IMR-90 (cell line): Measurements from ENCODE around the gene TXNDC11. TPM values are rescaled to one million over a fixed set of nuclear protein-coding genes. Genes with fewer than 3 reads are reported as not detected.
A peak's percentile ranks its signal among the peaks of the same experiment; 100 is the strongest.

ENCODE experiments used
- ATAC-seq: fragments of 200-7000 bp; cut with Tn5 transposase; 2 replicates; pipeline ENCODE4 v1.9.1; 2020; ENCODE audit warnings: low read depth, mild to moderate bottlenecking, moderate library complexity
- BruUV-seq: library from RNA; stranded (reverse); fragments of 400-500 nt; replicated peaks from 2 replicates; lab custom pipeline; 2021; lab: Mats Ljungman, UMichigan
- CTCF ChIA-PET: fragments of 300-600 bp; formaldehyde crosslinking; extraction: SDS; loops from one replicate; lab custom pipeline; 2021; ENCODE audit warnings: antibody characterized with exemption; lab: Yijun Ruan, JAX
- POLR2A ChIA-PET: fragments of 300-600 bp; sonication (Branson Sonifier 250); formaldehyde crosslinking; loops from one replicate; lab custom pipeline; 2022; ENCODE audit warnings: antibody characterized with exemption; ENCODE audit not compliant: unreplicated experiment; lab: Charles Lee
- DNase-seq: peaks from one replicate; pipeline ENCODE4 v3.0.0; 2013
- H2AFZ ChIP-seq: replicated peaks from 2 replicates; pipeline ENCODE3; 2013; ENCODE audit warnings: low read length, mild to moderate bottlenecking; ENCODE audit not compliant: poor library complexity
- H2AK5ac ChIP-seq: 2 replicates; pipeline ENCODE4 v1.6.1; 2013; ENCODE audit warnings: low read depth, low read length, inconsistent platforms
- H2AK9ac ChIP-seq: replicated peaks from 2 replicates; pipeline ENCODE3; 2013; ENCODE audit warnings: mild to moderate bottlenecking, low read depth, low read length, moderate library complexity; ENCODE audit not compliant: poor library complexity
- H2BK120ac ChIP-seq: 2 replicates; pipeline ENCODE4 v1.6.1; 2013; ENCODE audit warnings: low read depth, low read length, inconsistent platforms
- H2BK15ac ChIP-seq: 3 replicates; pipeline ENCODE4 v1.6.1; 2013; ENCODE audit warnings: low read depth, low read length, inconsistent platforms
- H2BK20ac ChIP-seq: 2 replicates; pipeline ENCODE4 v1.6.1; 2013; ENCODE audit warnings: low read depth, mild to moderate bottlenecking, inconsistent platforms, low read length, moderate library complexity
- H2BK5ac ChIP-seq: 2 replicates; pipeline ENCODE4 v1.6.1; 2013; ENCODE audit warnings: mild to moderate bottlenecking, low read depth, low read length, inconsistent platforms; ENCODE audit not compliant: poor library complexity, severe bottlenecking
- H3K14ac ChIP-seq: replicated peaks from 2 replicates; pipeline ENCODE4 v1.6.1; 2013; ENCODE audit warnings: low read depth, low read length, inconsistent platforms
- H3K18ac ChIP-seq: 2 replicates; pipeline ENCODE4 v1.6.1; 2013; ENCODE audit warnings: low read depth, low read length, control low read depth
- H3K23ac ChIP-seq: 2 replicates; pipeline ENCODE4 v1.6.1; 2013; ENCODE audit warnings: low read depth, low read length, inconsistent platforms
- H3K27ac ChIP-seq: 2 replicates; pipeline ENCODE4 v1.5.1; 2013; ENCODE audit warnings: mild to moderate bottlenecking, control low read depth, low read length; ENCODE audit not compliant: insufficient read depth
- H3K27me3 ChIP-seq: 2 replicates; pipeline ENCODE4 v1.6.1; 2013; ENCODE audit warnings: low read length; ENCODE audit not compliant: control insufficient read depth, insufficient read depth
- H3K36me3 ChIP-seq: 2 replicates; pipeline ENCODE4 v1.6.1; 2013; ENCODE audit warnings: low read length, mixed read lengths; ENCODE audit not compliant: control insufficient read depth, insufficient read depth
- H3K4ac ChIP-seq: 2 replicates; pipeline ENCODE4 v1.6.1; 2013; ENCODE audit warnings: low read depth, low read length, inconsistent platforms
- H3K4me1 ChIP-seq: 2 replicates; pipeline ENCODE4 v1.6.1; 2013; ENCODE audit warnings: low read length, mixed read lengths; ENCODE audit not compliant: control insufficient read depth, insufficient read depth
- H3K4me2 ChIP-seq: 2 replicates; pipeline ENCODE4 v1.6.1; 2013; ENCODE audit warnings: low read depth, mild to moderate bottlenecking, control low read depth, low read length, moderate library complexity
- H3K4me3 ChIP-seq: 2 replicates; pipeline ENCODE4 v1.5.1; 2013; ENCODE audit warnings: low read depth, mild to moderate bottlenecking, control low read depth, low read length, moderate library complexity; ENCODE audit not compliant: insufficient read depth
- H3K56ac ChIP-seq: 2 replicates; pipeline ENCODE4 v1.6.1; 2013; ENCODE audit warnings: low read length, inconsistent platforms; ENCODE audit not compliant: insufficient read depth; ENCODE audit errors: extremely low read depth
- H3K79me1 ChIP-seq, 2 experiments: 2 replicates each; pipeline ENCODE4 v1.6.1; 2013; ENCODE audit warnings: low read length in 2 of 2, inconsistent platforms in 1 of 2, low read depth in 1 of 2
- H3K9ac ChIP-seq: 2 replicates; pipeline ENCODE4 v1.6.1; 2013; ENCODE audit warnings: low read depth, low read length, control low read depth
- H3K9me1 ChIP-seq: 2 replicates; pipeline ENCODE4 v1.6.1; 2013; ENCODE audit warnings: low read length, inconsistent platforms; ENCODE audit not compliant: insufficient read depth
- H3K9me3 ChIP-seq: 2 replicates; pipeline ENCODE4 v1.6.1; 2013; ENCODE audit warnings: low read length; ENCODE audit not compliant: control insufficient read depth, insufficient read depth
- H4K20me1 ChIP-seq: 2 replicates; pipeline ENCODE4 v1.6.1; 2013; ENCODE audit warnings: low read length, inconsistent platforms; ENCODE audit not compliant: insufficient read depth
- H4K5ac ChIP-seq: 2 replicates; pipeline ENCODE4 v1.6.1; 2013; ENCODE audit warnings: mild to moderate bottlenecking, low read depth, low read length, control low read depth
- H4K8ac ChIP-seq, 2 experiments: 2 replicates each; pipeline ENCODE4 v1.6.1; 2013; ENCODE audit warnings: low read depth in 2 of 2, low read length in 2 of 2, control low read depth in 1 of 2, inconsistent platforms in 1 of 2
- H4K91ac ChIP-seq: 2 replicates; pipeline ENCODE4 v1.6.1; 2013; ENCODE audit warnings: low read depth, low read length, inconsistent platforms; ENCODE audit not compliant: insufficient read depth
- BHLHE40 ChIP-seq: fragments of 150-350 bp; IDR thresholded peaks from 2 replicates; pipeline ENCODE4 v1.6.1; 2016; ENCODE audit warnings: mild to moderate bottlenecking, low read depth, low read length
- CEBPB ChIP-seq: IDR thresholded peaks from 2 replicates; pipeline ENCODE4 v1.6.1; 2012; ENCODE audit warnings: low read depth, low read length, improper control_type of control experiment
- CHD1 ChIP-seq: IDR thresholded peaks from 2 replicates; pipeline ENCODE4 v1.6.1; 2012; ENCODE audit warnings: low read depth, low read length, improper control_type of control experiment
- MAFK ChIP-seq: IDR thresholded peaks from 2 replicates; pipeline ENCODE4 v1.6.1; 2012; ENCODE audit warnings: low read depth, low read length, improper control_type of control experiment
- MAZ ChIP-seq: IDR thresholded peaks from 2 replicates; pipeline ENCODE4 v1.6.1; 2012; ENCODE audit warnings: low read depth, mild to moderate bottlenecking, low read length, improper control_type of control experiment, moderate library complexity, borderline replicate concordance
- MXI1 ChIP-seq: IDR thresholded peaks from 2 replicates; pipeline ENCODE4 v1.6.1; 2012; ENCODE audit warnings: low read depth, mild to moderate bottlenecking, low read length, moderate library complexity, borderline replicate concordance
- NFE2L2 ChIP-seq: fragments of 150-350 bp; IDR thresholded peaks from 2 replicates; pipeline ENCODE4 v1.6.1; 2016; ENCODE audit warnings: low read depth, mild to moderate bottlenecking, low read length
- RAD21 ChIP-seq: IDR thresholded peaks from 2 replicates; pipeline ENCODE4 v1.6.1; 2012; ENCODE audit warnings: low read length, improper control_type of control experiment
- RCOR1 ChIP-seq: IDR thresholded peaks from 2 replicates; pipeline ENCODE4 v1.6.1; 2012; ENCODE audit warnings: mild to moderate bottlenecking, low read length, improper control_type of control experiment; ENCODE audit not compliant: insufficient replicate concordance
- RFX5 ChIP-seq: IDR thresholded peaks from 2 replicates; pipeline ENCODE4 v1.8.0; 2012; ENCODE audit warnings: low read depth, mild to moderate bottlenecking, low read length, moderate library complexity
- SMC3 ChIP-seq: fragments of 150-350 bp; IDR thresholded peaks from 2 replicates; pipeline ENCODE4 v1.6.1; 2016; ENCODE audit warnings: low read depth, mild to moderate bottlenecking, antibody characterized with exemption, low read length, moderate library complexity
- WGBS, 2 experiments: methylation state at CpG; one replicate each; pipeline versions ENCODE4 v1.1.5 to v1.1.7; 2013; ENCODE audit warnings: missing lambda C conversion rate in 2 of 2; ENCODE audit not compliant: insufficient read length in 1 of 2; ENCODE audit errors: extremely low coverage in 2 of 2; 5-methylcytosine and 5-hydroxymethylcytosine counted together
- dilution Hi-C: fragments of 300-500 bp; cut with HindIII; formaldehyde crosslinking; loops from one replicate; pipeline ENCODE4 v1.14.3; 2018; ENCODE audit warnings: low sequenced_read_pairs; ENCODE audit not compliant: unreplicated experiment
- in situ Hi-C: fragments of 300-500 bp; cut with MboI; formaldehyde crosslinking; loops from 3 replicates; pipeline ENCODE4 v1.14.3; 2019; ENCODE audit warnings: low sequenced_read_pairs, inconsistent platforms, mixed read lengths
- intact Hi-C: fragments of 100-400 bp; cut with micrococcal nuclease; formaldehyde crosslinking; loops from 2 replicates; pipeline ENCODE4 v1.10.0; 2022
- polyA plus RNA-seq, 3 experiments: library from polyadenylated mRNA; depleted of rRNA; stranded (reverse); fragments of >200 nt; gene quantifications; 2 replicates each; pipeline ENCODE4 v1.2.3, GENCODE V29; 2012; ENCODE audit warnings: low replicate concordance in 1 of 3
- total RNA-seq: library from RNA; depleted of rRNA; stranded (reverse); fragments of >200 nt; gene quantifications from 2 replicates; pipeline ENCODE4 v1.2.3, GENCODE V29; 2012
- TF ChIP-seq, protein P1 (sequence below): fragments of 150-350 bp; IDR thresholded peaks from 2 replicates; pipeline ENCODE4 v1.6.1; 2016; ENCODE audit warnings: low read depth, mild to moderate bottlenecking, low read length, moderate library complexity, borderline replicate concordance
- TF ChIP-seq, protein P2 (sequence below): conservative IDR thresholded peaks from 2 replicates; pipeline ENCODE4 v1.5.1; 2012; ENCODE audit warnings: mild to moderate bottlenecking, low read depth, low read length, improper control_type of control experiment

Gene TXNDC11
- total and polyA plus RNA-seq, 2 of the 4 experiments (the other 2 are of a cell fraction): 25.3 to 42.9 TPM

DNA sequence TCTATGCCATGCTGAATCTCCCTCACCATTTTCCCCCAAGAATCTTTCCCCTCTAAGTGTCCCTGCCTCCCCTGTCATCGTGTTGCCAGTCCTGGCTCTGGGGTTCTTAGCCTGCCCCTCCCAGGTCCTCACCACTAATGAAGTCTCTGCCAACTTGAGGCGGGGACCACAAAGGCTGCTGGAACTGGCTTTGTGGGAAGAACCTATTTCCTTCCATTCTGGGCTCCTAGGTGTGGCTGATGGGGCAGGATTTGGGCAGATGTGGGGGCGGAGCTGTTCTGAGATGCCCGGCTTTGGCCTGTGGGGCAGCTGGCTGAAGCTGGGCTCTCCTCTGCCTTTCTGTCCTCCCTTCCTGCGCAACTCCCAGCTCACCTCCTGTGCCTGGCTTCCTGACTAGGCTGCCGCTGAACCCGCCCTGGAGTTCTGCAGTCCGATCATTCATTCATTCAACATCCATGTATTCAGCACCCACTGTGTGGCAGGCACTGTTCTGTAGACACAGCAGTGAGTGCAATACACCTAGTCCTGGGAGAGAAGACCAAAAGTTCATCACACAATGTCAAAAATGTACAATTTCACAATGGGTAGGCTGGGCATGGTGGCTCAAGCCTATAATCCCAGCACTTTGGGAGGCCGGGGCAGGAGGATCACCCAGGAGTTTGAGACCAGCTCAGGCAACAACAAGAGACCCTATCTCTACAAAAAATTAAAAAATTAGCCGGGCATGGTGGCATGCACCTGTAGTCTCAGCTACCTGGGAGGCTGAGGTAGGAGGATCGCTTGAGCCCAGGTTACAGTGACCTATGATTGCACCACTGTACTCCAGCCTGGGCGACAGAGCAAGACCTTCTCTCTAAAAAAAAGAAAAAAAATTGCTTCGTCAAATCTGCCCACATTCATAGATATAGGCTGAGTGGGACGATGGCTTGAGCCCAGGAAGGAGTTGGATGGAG is 76.3 kb downstream of the TXNDC11 start (continued):
- TF ChIP-seq NFE2L2: no peak
- no peak for TF ChIP-seq BHLHE40

DNA sequence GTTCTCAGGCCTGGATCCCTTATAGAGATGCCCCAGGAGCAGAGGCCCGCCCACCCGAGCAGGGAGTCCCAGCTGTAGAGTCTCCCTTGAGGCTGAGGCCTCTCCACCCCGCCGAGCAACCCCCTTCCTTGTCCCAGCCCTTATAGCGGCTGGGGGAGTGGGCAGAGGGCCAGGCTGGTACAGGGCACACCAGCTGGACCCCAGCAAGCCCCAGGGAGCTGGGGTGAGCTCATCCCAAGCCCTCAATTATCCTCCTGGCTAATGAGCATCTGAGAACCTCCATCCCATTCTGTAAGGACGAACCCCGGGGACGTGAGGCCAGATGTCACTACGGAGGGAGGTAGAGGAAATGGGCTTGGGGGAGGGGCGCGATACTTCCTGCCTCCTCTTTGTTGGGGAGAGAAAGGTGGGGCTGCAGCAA is 77.6 kb downstream of the TXNDC11 start:
- H4K20me1 ChIP-seq: peaks cover 10% of the 10 kb centered on the region
- H2AFZ ChIP-seq: peak overlapping the region; percentile 71
- H3K4me3 ChIP-seq: no peak overlapping the region
- H3K18ac ChIP-seq: no peak overlapping the region
- H4K8ac ChIP-seq: no peak overlapping the region
- no peak overlapping the region for H3K27ac ChIP-seq
- intact Hi-C loops (no loop called here), dilution Hi-C loops (no loop called here), in situ Hi-C loops (no loop called here)
- ATAC-seq: no peak
- no TSS peak for BruUV-seq
- H3K9me3 ChIP-seq: no peaks in the 10 kb centered on the region
- H3K27me3 ChIP-seq: peaks cover 3% of the 10 kb centered on the region; the same call in 1 of the 2 replicates
- no peak overlapping the region for H3K4me2 ChIP-seq
- ChIA-PET CTCF (no interaction called here), POLR2A (interaction anchor here (0.5 kb wide), 1 partner anchor 47 kb away, joined by 3 read pairs; no protein-coding TSS in a partner anchor)
- no peak overlapping the region for H2BK20ac ChIP-seq
- H4K91ac ChIP-seq: no peak overlapping the region
- no peak overlapping the region for H2BK5ac ChIP-seq
- peaks cover 0 to 16% of the 10 kb centered on the region in 2 experiments; a peak in 2 of 4 replicates for H3K79me1 ChIP-seq
- H2AK9ac ChIP-seq: peak overlapping the region; percentile 55
- H3K36me3 ChIP-seq: no peaks in the 10 kb centered on the region
- no peak overlapping the region for H3K9ac ChIP-seq
- no CpG with 5 or more reads among the region's 11 CpGs for WGBS, 2 experiments
- H3K23ac ChIP-seq: no peak overlapping the region
- H3K56ac ChIP-seq: no peak overlapping the region
- no peak overlapping the region for H3K4ac ChIP-seq
- H4K5ac ChIP-seq: no peak overlapping the region
- no peak overlapping the region for H2AK5ac ChIP-seq
- H3K9me1 ChIP-seq: peaks cover 3% of the 10 kb centered on the region
- DNase-seq: no peak
- H2BK120ac ChIP-seq: no peak overlapping the region
- no peak overlapping the region for H3K14ac ChIP-seq
- H2BK15ac ChIP-seq: no peak overlapping the region
- peaks cover 7% of the 10 kb centered on the region for H3K4me1 ChIP-seq
- no peak for TF ChIP-seq MAFK
- TF ChIP-seq, protein P1, sequence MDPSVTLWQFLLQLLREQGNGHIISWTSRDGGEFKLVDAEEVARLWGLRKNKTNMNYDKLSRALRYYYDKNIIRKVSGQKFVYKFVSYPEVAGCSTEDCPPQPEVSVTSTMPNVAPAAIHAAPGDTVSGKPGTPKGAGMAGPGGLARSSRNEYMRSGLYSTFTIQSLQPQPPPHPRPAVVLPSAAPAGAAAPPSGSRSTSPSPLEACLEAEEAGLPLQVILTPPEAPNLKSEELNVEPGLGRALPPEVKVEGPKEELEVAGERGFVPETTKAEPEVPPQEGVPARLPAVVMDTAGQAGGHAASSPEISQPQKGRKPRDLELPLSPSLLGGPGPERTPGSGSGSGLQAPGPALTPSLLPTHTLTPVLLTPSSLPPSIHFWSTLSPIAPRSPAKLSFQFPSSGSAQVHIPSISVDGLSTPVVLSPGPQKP: no peak
- TF ChIP-seq CHD1: no peak
- no peak for TF ChIP-seq BHLHE40
- TF ChIP-seq RCOR1: no peak
- TF ChIP-seq CEBPB: no peak
- TF ChIP-seq, protein P2, sequence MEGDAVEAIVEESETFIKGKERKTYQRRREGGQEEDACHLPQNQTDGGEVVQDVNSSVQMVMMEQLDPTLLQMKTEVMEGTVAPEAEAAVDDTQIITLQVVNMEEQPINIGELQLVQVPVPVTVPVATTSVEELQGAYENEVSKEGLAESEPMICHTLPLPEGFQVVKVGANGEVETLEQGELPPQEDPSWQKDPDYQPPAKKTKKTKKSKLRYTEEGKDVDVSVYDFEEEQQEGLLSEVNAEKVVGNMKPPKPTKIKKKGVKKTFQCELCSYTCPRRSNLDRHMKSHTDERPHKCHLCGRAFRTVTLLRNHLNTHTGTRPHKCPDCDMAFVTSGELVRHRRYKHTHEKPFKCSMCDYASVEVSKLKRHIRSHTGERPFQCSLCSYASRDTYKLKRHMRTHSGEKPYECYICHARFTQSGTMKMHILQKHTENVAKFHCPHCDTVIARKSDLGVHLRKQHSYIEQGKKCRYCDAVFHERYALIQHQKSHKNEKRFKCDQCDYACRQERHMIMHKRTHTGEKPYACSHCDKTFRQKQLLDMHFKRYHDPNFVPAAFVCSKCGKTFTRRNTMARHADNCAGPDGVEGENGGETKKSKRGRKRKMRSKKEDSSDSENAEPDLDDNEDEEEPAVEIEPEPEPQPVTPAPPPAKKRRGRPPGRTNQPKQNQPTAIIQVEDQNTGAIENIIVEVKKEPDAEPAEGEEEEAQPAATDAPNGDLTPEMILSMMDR: no peak
- no peak for TF ChIP-seq RAD21
- no peak for TF ChIP-seq MXI1
- TF ChIP-seq RFX5: no peak
- no peak for TF ChIP-seq SMC3
- no peak for TF ChIP-seq MAZ
